ENCODE data around the gene ST3GAL4.

The ST3GAL4 gene

GRCh38 chr11:126319374-126319740 lies 36.1 kb upstream of the ST3GAL4 start:
- peak overlapping the region; percentile 90 for H3K4me2 ChIP-seq (ENCODE audit: low read depth, low read length, poor library complexity, severe bottlenecking)
- H2AFZ ChIP-seq (ENCODE audit: low read length): no peak overlapping the region
- TF ChIP-seq, protein P1, sequence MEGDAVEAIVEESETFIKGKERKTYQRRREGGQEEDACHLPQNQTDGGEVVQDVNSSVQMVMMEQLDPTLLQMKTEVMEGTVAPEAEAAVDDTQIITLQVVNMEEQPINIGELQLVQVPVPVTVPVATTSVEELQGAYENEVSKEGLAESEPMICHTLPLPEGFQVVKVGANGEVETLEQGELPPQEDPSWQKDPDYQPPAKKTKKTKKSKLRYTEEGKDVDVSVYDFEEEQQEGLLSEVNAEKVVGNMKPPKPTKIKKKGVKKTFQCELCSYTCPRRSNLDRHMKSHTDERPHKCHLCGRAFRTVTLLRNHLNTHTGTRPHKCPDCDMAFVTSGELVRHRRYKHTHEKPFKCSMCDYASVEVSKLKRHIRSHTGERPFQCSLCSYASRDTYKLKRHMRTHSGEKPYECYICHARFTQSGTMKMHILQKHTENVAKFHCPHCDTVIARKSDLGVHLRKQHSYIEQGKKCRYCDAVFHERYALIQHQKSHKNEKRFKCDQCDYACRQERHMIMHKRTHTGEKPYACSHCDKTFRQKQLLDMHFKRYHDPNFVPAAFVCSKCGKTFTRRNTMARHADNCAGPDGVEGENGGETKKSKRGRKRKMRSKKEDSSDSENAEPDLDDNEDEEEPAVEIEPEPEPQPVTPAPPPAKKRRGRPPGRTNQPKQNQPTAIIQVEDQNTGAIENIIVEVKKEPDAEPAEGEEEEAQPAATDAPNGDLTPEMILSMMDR (conservative IDR thresholded peaks at IDR 0.05; ENCODE audit: low read length): no peak
- no peak for TF ChIP-seq EZH2phosphoT487 (IDR thresholded peaks at IDR 0.05; ENCODE audit: borderline replicate concordance)
- no peaks in the 10 kb centered on the region for H3K9me2 ChIP-seq (replicated peaks; ENCODE audit: low read depth, low read length)
- no peaks in the 10 kb centered on the region for H3K27me3 ChIP-seq (ENCODE audit: insufficient read depth, low read length, poor library complexity, severe bottlenecking)
- H4K20me1 ChIP-seq (ENCODE audit: insufficient read depth, low read length, poor library complexity, severe bottlenecking): no peaks in the 10 kb centered on the region
- peaks cover 23% of the 10 kb centered on the region; the same call in 1 of the 2 replicates for H3F3A ChIP-seq (ENCODE audit: low read depth)
- H3K79me2 ChIP-seq (ENCODE audit: insufficient read depth, low read length): peaks cover 38% of the 10 kb centered on the region
- peak overlapping the region; percentile 69 for H3K4me3 ChIP-seq (ENCODE audit: low read length, poor library complexity, severe bottlenecking)
- peaks cover 35% of the 10 kb centered on the region for H3K4me1 ChIP-seq (ENCODE audit: insufficient read depth, low read length, poor library complexity, severe bottlenecking)
- H3K36me3 ChIP-seq (ENCODE audit: insufficient read depth, low read length): peaks cover 8% of the 10 kb centered on the region
- H3K9ac ChIP-seq (ENCODE audit: low read depth, low read length, poor library complexity, severe bottlenecking): peak overlapping the region; percentile 89
- no peaks in the 10 kb centered on the region for H3K9me3 ChIP-seq (ENCODE audit: insufficient read depth, low read depth, low read length)

- H3K27me3 ChIP-seq (ENCODE audit: insufficient read depth, low read length, poor library complexity, severe bottlenecking): no peaks in the 10 kb centered on the region
- no peak overlapping the region for H3K4me3 ChIP-seq (ENCODE audit: low read length, poor library complexity, severe bottlenecking)
These were observed 32.5 kb upstream of the ST3GAL4 start for GRCh38 chr11:126322996-126323395.

GRCh38 chr11:126327281-126328000 lies 28.0 kb upstream of the ST3GAL4 start:
- no peak for TF ChIP-seq EZH2phosphoT487 (IDR thresholded peaks at IDR 0.05; ENCODE audit: borderline replicate concordance)
- TF ChIP-seq, protein P1 (conservative IDR thresholded peaks at IDR 0.05; ENCODE audit: low read length): no peak
- Histone ChIP-seq H3K4me3 (ENCODE audit: low read length, poor library complexity, severe bottlenecking) (no peak overlapping the region), H3K79me2 (ENCODE audit: insufficient read depth, low read length) (peaks cover 14% of the 10 kb centered on the region; the same call in 1 of the 2 replicates)

More at GRCh38 chr11:126322996-126323395, 32.5 kb upstream of the ST3GAL4 start:
- H4K20me1 ChIP-seq (ENCODE audit: insufficient read depth, low read length, poor library complexity, severe bottlenecking): no peaks in the 10 kb centered on the region
- H3K36me3 ChIP-seq (ENCODE audit: insufficient read depth, low read length): no peaks in the 10 kb centered on the region; the same call in 1 of the 2 replicates
- peaks cover 33% of the 10 kb centered on the region for H3K79me2 ChIP-seq (ENCODE audit: insufficient read depth, low read length)
- H3K4me1 ChIP-seq (ENCODE audit: insufficient read depth, low read length, poor library complexity, severe bottlenecking): peaks cover 25% of the 10 kb centered on the region
- peaks cover 14% of the 10 kb centered on the region; the same call in 1 of the 2 replicates for H3F3A ChIP-seq (ENCODE audit: low read depth)
- no peaks in the 10 kb centered on the region for H3K9me2 ChIP-seq (replicated peaks; ENCODE audit: low read depth, low read length)
- H3K4me2 ChIP-seq (ENCODE audit: low read depth, low read length, poor library complexity, severe bottlenecking): no peak overlapping the region
- no peaks in the 10 kb centered on the region for H3K9me3 ChIP-seq (ENCODE audit: insufficient read depth, low read depth, low read length)
- H2AFZ ChIP-seq (ENCODE audit: low read length): no peak overlapping the region
- no peak overlapping the region for H3K9ac ChIP-seq (ENCODE audit: low read depth, low read length, poor library complexity, severe bottlenecking)
- TF ChIP-seq, protein P1 (conservative IDR thresholded peaks at IDR 0.05; ENCODE audit: low read length): no peak
- no peak for TF ChIP-seq EZH2phosphoT487 (IDR thresholded peaks at IDR 0.05; ENCODE audit: borderline replicate concordance)

More at GRCh38 chr11:126327281-126328000, 28.0 kb upstream of the ST3GAL4 start:
- Histone ChIP-seq H3K27me3 (ENCODE audit: insufficient read depth, low read length, poor library complexity, severe bottlenecking) (no peaks in the 10 kb centered on the region), H3K4me1 (ENCODE audit: insufficient read depth, low read length, poor library complexity, severe bottlenecking) (no peaks in the 10 kb centered on the region), H3K9ac (ENCODE audit: low read depth, low read length, poor library complexity, severe bottlenecking) (no peak overlapping the region), H4K20me1 (ENCODE audit: insufficient read depth, low read length, poor library complexity, severe bottlenecking) (no peaks in the 10 kb centered on the region), H3K4me2 (ENCODE audit: low read depth, low read length, poor library complexity, severe bottlenecking) (no peak overlapping the region), H3K9me3 (ENCODE audit: insufficient read depth, low read depth, low read length) (no peaks in the 10 kb centered on the region), H3F3A (ENCODE audit: low read depth) (no peaks in the 10 kb centered on the region), H3K9me2 (replicated peaks; ENCODE audit: low read depth, low read length) (no peaks in the 10 kb centered on the region), H2AFZ (ENCODE audit: low read length) (no peak overlapping the region), H3K36me3 (ENCODE audit: insufficient read depth, low read length) (peaks cover 15% of the 10 kb centered on the region; the same call in 1 of the 2 replicates)
